ENCODE measurements around the gene ARFGEF3. TPM values are rescaled to one million over a fixed set of nuclear protein-coding genes. Genes with fewer than 3 reads are reported as not detected.

ARFGEF3 gene
- total and polyA plus RNA-seq, 2 donors (not counting 1 experiment from before 2014, with no cell fraction given), result not detected

DNA sequence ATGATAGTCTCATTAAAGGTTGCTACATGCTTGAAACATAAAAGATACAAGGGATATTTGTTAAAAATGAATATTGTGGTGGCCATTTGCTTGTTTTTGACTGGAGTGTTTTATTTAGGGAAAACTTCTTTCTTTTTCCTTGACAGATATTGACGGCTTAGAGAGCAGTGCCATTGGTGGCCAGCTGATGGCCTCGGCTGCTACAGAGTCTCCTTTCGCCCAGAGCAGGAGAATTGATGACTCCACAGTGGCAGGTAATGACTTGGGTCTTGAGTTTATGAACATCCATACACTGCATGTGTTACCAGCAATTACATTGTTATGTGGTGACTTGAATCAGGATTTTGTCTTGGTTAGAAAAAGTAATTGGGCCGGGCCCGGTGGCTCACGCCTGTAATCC lies 124.1 kb downstream of the ARFGEF3 start:
- no peak overlapping the region for H3K4me3 Mint-ChIP-seq
- Histone ChIP-seq H3K4me2 (replicated peaks; ENCODE audit: low read depth, low read length, poor library complexity, severe bottlenecking) (no peak overlapping the region), H4K20me1 (ENCODE audit: control insufficient read depth, insufficient read depth, low read length, poor library complexity, severe bottlenecking) (no peaks in the 10 kb centered on the region), H3K4me3 (ENCODE audit: control extremely low read depth in 1 of 5, extremely low read depth in 1 of 5, insufficient read depth in 1 of 5, low read depth in 2 of 5, low read length in 4 of 5) (no peak overlapping the region), H2AFZ (ENCODE audit: insufficient read depth, low read depth, low read length, poor library complexity, severe bottlenecking) (no peak overlapping the region), H3K79me2 (ENCODE audit: control insufficient read depth, insufficient read depth, low read length) (no peaks in the 10 kb centered on the region), H3K9ac (ENCODE audit: low read length) (no peak overlapping the region), H3K36me3 (replicated peaks in 1 of 2; ENCODE audit: control extremely low read depth in 1 of 2, control insufficient read depth in 1 of 2, extremely low read depth in 1 of 2, insufficient read depth in 2 of 2, low read length in 1 of 2) (no peaks in the 10 kb centered on the region), H3K27me3 (replicated peaks in 1 of 4; ENCODE audit: control extremely low read depth in 1 of 4, control insufficient read depth in 3 of 4, insufficient read depth in 4 of 4, low read length in 3 of 4) (no peaks in the 10 kb centered on the region), H3K4me1 (ENCODE audit: control insufficient read depth in 2 of 2, insufficient read depth in 2 of 2, low read length in 2 of 2) (no peaks in the 10 kb centered on the region), H3K9me3 (ENCODE audit: control extremely low read depth in 1 of 3, control insufficient read depth in 2 of 3, insufficient read depth in 1 of 3, low read length in 2 of 3) (peaks cover 0 to 2% (median 0%) of the 10 kb centered on the region in 3 donors), H3K27ac (ENCODE audit: low read length in 2 of 2) (no peak overlapping the region)
- no peaks in the 10 kb centered on the region for H3K9me3 Mint-ChIP-seq (ENCODE audit: insufficient read depth)
- no peak for ATAC-seq (ENCODE audit: low read depth)
- ChIA-PET CTCF (interaction anchor here (3.4 kb wide), 1 partner anchor 170 kb away, joined by 27 read pairs; no protein-coding TSS in a partner anchor), POLR2A (no interaction called here)
- TF ChIP-seq CTCF (IDR thresholded peaks at IDR 0.05) (no peak), EZH2 (IDR thresholded peaks at IDR 0.05; ENCODE audit: borderline replicate concordance, insufficient read depth, low read depth, low read length, poor library complexity, severe bottlenecking) (no peak)
- peaks cover 4% of the 10 kb centered on the region for H3K27me3 Mint-ChIP-seq
- no peak overlapping the region for H3K27ac Mint-ChIP-seq
- intact Hi-C loops (cut with micrococcal nuclease), result no loop called here
- H3K4me1 Mint-ChIP-seq, result no peaks in the 10 kb centered on the region
- WGBS (ENCODE audit: insufficient coverage), result 97% methylated on average over 5 of the region's 6 CpGs
- no peak for DNase-seq

GRCh38 chr6:138286698-138287097 lies 125.0 kb downstream of the ARFGEF3 start:
- no peaks in the 10 kb centered on the region for H3K9me3 Mint-ChIP-seq (ENCODE audit: insufficient read depth)
- POLR2A ChIA-PET, result no interaction called here
- ATAC-seq (ENCODE audit: low read depth), result no peak
- Histone ChIP-seq H3K4me2 (replicated peaks; ENCODE audit: low read depth, low read length, poor library complexity, severe bottlenecking) (no peak overlapping the region), H2AFZ (ENCODE audit: insufficient read depth, low read depth, low read length, poor library complexity, severe bottlenecking) (no peak overlapping the region), H3K4me3 (ENCODE audit: control extremely low read depth in 1 of 5, extremely low read depth in 1 of 5, insufficient read depth in 1 of 5, low read depth in 2 of 5, low read length in 4 of 5) (no peak overlapping the region), H3K79me2 (ENCODE audit: control insufficient read depth, insufficient read depth, low read length) (no peaks in the 10 kb centered on the region), H4K20me1 (ENCODE audit: control insufficient read depth, insufficient read depth, low read length, poor library complexity, severe bottlenecking) (no peaks in the 10 kb centered on the region), H3K9me3 (ENCODE audit: control extremely low read depth in 1 of 3, control insufficient read depth in 2 of 3, insufficient read depth in 1 of 3, low read length in 2 of 3) (peaks cover 0 to 2% (median 0%) of the 10 kb centered on the region in 3 donors), H3K4me1 (ENCODE audit: control insufficient read depth in 2 of 2, insufficient read depth in 2 of 2, low read length in 2 of 2) (no peaks in the 10 kb centered on the region), H3K36me3 (replicated peaks in 1 of 2; ENCODE audit: control extremely low read depth in 1 of 2, control insufficient read depth in 1 of 2, extremely low read depth in 1 of 2, insufficient read depth in 2 of 2, low read length in 1 of 2) (no peaks in the 10 kb centered on the region), H3K27ac (ENCODE audit: low read length in 2 of 2) (no peak overlapping the region), H3K27me3 (replicated peaks in 1 of 4; ENCODE audit: control extremely low read depth in 1 of 4, control insufficient read depth in 3 of 4, insufficient read depth in 4 of 4, low read length in 3 of 4) (no peaks in the 10 kb centered on the region), H3K9ac (ENCODE audit: low read length) (no peak overlapping the region)
- intact Hi-C loops (cut with micrococcal nuclease), result loop anchor here (1.0 kb wide), 1 partner anchor 170 kb away; no protein-coding TSS in a partner anchor
- no peak overlapping the region for H3K4me3 Mint-ChIP-seq
- H3K27ac Mint-ChIP-seq, result no peak overlapping the region
- DNase-seq, result no peak
- CTCF ChIA-PET, result interaction anchor here (3.4 kb wide), 1 partner anchor 171 kb away, joined by 27 read pairs; no protein-coding TSS in a partner anchor
- TF ChIP-seq CTCF (IDR thresholded peaks at IDR 0.05) (no peak), EZH2 (IDR thresholded peaks at IDR 0.05; ENCODE audit: borderline replicate concordance, insufficient read depth, low read depth, low read length, poor library complexity, severe bottlenecking) (no peak)
- H3K27me3 Mint-ChIP-seq, result peaks cover 4% of the 10 kb centered on the region
- 98% methylated on average over 17 of the region's 17 CpGs for WGBS (ENCODE audit: insufficient coverage)
- no peaks in the 10 kb centered on the region for H3K4me1 Mint-ChIP-seq
